ENCODE data around the gene IL7R.
"Not testable (repeated sequence)": the region's sequence is repeated elsewhere in the genome, so short reads cannot be mapped to it uniquely, and the experiment has no call there.

IL7R gene

DNA sequence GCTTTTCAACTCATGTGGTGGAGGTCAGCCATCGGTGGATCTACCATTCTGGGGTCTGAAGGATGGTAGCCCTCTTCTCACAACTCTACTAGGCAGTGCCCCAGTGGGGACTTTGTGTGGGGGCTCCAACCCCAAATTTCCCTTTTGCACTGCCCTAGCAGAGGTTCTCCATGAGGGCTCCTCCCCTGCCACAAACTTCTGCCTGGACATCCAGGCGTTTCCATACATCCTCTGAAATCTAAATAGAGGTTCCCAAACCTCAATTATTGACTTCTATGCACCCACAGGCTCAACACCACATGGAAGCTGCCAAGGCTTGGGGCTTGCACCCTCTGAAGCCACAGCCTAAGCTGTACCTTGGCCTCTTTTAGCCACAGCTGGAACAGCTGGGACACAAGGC lies 11.2 kb upstream of the IL7R start:
- DNase-seq: not testable (repeated sequence)

DNA sequence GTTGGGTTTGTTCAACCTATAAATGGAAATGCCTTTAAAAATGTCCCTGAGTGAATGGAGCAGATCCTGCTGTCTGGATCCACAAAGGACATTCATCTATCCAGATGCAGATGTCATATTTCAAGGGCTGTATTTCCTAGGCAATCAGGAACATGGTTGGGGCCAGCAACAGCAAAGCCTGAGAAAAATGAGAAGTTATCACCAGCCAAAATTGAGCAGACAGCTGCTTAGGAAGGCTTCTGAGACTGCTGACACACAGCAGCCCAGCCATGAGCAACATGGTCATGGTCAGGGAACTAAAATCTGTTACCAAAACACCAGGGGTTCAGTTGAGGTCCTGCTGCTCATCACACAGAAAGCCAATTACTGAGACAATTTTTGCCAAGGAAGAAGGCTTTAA lies 9.2 kb upstream of the IL7R start:
- no peak for DNase-seq

DNA sequence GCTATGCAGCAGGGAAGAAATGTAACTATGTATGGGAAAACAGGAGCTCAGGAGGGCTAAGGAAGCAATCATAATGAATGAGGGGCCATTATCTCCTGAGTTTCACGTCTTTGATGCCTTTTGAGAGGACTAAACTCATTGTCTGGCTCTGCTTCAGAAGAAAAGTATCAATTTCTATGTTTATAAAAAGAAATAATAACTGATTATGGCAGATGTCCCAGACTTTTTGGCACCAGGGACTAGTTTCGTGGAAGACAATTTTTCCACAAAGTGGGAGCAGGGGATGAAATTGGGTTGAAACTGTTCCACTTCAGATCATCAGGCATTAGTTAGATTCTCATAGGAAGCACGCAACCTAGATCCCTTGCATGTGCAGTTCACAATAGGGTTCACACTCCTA lies 8.7 kb upstream of the IL7R start:
- DNase-seq: no peak

DNA sequence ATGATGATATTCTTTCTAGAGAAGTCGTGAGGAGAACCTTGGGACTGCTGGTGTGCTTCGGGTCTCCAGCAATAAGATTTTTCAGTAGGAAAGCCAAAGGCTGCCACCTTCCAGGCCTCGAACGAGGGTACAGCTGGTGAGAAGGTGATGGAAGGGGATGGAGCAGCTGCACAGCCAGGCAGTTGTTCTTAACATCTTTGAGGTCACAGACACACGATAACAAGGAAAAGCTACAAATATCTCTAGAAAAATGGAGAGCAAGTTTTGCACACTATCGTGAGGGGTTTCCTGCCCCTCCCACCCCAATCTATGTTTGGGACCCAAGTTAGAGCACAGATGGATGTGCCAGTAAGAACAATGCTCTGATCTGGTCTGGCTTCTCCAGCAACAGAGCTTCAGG lies 6.8 kb upstream of the IL7R start:
- no peak for DNase-seq

DNA sequence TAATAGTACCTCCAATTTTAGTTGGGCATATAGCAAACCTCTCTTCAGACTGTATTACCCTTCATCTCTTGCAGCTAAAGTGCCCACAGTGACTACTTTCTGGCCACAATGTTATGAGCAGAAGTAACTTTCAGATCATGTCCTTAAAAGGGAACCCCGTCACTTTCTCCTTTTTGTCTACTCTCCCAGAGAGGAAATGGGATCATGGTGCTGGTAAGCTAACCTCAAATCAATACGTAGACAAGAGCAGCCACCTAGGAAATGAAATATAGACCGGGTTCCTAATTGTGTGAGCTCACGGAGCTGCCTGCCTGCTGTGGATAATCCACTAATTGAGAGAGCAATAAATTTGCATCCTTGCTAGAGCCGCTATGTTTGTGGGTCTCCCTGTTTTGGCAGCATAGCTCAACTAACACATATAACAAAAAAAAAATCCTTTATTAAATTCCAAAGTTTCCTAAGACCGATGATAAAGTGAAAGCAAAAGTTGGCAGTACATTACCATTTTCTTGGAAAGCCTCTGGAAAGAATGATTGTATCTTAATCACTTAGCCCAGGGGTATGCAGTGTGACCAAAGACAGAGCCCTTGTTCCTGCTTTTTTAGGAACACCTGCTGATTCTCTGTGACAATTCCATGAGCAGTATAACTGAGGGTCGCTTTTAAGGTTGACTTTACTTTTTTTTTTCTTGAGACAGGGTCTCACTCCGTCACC lies 5.6 kb upstream of the IL7R start:
- no peak for DNase-seq

DNA sequence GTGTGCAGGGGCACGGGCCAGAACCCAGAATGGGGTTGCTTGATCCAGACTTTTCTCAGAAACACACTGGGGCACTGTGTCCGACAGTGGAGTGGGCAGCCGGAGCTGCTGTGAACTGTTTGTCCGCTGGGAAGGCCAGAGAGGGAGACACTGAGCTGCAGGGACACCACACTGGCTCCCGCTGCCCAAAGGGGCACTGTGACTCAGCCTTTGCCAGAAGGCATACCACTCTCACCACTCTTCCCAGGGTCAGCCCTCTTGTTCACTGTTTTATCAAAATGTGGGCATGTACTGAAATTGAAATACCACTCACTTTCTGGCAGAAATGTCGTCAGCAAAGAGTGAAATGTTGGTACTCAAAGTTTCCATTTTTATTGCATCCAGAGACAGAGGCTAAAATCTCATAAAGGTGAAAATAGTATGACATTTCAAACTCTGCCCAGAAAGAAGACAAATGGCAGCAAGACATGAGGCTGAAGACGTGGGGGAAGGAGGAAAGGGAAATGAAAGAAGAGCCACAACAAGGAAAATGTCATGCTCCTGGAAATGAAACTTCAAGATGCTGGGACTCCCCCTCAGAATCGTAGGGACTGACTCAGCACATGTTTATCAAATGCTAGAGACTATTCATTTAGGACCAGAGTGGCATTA lies 4.5 kb upstream of the IL7R start:
- peak; percentile 52 for DNase-seq

DNA sequence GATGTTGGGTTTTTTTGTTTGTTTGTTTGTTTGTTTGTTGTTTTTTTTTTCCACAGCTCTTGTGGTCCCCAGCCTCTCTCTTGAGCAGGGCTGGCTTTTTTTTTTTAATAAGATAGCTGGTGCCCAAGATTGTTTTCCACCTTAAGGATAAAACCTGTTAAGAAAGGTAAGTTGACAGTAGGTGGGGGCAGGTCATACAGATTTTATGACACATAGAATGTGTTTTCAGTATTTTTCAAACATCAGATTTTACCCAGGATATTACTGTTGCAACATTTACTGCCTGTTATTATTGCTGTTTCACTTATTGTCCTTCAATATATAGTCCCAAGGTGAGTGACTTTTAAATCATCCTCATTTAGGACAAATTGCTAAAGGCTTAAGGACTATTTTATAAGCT lies 3.9 kb upstream of the IL7R start:
- no peak for DNase-seq

DNA sequence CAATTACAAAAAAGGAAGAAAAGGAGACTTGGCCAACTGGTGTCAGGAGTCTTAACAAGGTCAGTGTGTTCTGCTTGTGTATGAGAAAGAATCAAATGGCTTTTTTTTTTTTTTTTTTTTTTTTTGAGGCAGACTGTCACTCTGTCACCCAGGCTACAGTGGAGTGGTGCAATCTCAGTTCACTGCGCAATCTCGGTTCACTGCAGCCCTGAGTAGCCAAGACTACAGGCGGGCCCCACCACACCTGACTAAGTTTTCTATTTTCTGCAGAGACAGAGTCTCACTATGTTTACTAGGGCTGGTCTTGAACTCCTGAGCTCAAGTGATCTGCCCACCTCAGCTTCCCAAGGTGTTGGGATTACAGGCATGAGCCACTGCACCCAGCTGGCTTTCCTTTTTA lies 3.1 kb upstream of the IL7R start:
- DNase-seq: peak; percentile 74

DNA sequence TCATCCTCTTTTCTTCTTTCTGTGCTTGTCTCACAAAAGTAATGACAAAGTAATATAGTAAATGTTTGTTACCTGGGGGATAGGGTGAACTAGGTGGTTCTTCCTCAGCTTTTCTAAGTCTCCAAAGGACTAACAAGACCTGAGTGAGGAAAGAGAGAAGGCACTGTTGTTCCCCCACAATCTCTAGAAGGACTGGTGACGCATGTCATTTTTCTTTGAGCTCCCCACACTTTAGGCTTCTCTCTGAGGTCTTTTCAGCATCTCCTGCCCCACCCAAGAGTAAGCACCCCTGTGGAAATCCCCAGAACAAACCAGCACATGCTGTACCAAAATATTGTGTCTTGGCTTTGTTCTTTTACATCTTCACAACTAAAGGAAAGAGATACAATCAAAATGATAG lies 2.4 kb upstream of the IL7R start:
- peak; percentile 74 for DNase-seq

DNA sequence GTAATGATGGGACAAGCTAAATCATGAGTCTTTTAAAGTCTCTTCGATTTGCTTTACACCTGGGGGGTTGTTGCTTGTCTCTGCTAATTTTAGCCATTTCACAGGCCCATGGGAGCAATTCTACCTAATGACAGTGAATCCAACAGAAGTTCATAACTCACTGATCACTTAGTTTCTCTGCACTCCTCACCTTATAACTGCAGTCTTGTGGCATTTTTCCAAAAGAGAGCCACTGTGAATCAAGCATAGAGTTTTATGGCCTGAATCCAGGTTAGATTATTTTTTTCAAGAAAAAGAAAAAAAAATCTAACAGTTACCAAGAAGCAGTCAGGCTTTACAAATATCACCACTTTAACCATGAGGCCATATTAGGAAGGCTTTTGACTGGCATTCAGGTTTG lies 1.5 kb upstream of the IL7R start:
- DNase-seq: no peak

DNA sequence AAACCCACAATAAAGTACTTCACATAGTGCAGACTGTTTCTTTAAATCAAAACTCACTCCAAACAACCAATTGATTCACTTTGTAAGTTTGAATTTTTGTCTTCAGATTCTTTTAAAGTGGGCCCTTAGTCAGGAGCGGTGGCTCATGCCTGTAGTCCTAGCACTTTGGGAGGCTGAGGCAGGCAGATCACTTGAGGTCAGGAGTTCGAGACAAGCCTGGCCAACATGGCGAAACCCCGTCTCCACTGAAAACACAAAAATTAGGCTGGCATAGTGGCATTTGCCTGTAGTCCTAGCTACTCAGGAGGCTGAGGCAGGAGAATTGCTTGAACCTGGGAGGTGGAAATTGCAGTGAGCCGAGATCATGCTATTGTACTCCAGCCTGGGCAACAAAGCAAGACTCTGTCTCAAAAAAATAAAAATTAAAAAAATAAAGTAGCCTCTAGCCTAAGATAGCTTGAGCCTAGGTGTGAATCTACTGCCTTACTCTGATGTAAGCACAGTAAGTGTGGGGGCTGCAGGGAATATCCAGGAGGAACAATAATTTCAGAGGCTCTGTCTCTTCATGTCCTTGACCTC lies 416 bp upstream of the IL7R start:
- peak; percentile 22 for DNase-seq

DNA sequence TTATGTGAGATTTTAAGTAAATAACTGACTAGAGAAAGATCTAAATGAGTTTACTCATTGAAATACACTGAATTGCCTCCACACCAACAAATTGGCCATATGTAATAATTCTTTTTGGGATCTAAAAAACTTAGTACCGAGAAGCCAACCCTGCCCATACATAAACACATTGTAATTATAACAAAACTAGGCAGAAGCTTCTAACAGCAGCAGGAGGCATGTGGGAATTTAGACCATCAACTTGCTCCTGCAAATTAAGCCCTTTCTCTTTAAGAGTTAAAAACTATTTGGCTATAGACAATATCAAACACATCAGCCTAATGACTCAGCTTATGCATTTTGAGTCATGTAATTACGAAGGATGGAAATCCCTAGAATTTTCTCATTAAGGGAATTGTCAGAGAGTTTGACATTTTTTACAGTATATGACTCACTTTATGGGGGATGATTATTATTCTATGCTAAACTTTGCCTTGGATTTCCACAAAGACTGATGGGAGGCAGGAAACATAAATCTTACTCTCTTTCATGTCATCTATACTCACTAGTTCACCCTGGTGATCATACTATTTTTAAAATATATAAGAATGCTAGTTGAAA lies 1.0 kb downstream of the IL7R start:
- no peak for DNase-seq

DNA sequence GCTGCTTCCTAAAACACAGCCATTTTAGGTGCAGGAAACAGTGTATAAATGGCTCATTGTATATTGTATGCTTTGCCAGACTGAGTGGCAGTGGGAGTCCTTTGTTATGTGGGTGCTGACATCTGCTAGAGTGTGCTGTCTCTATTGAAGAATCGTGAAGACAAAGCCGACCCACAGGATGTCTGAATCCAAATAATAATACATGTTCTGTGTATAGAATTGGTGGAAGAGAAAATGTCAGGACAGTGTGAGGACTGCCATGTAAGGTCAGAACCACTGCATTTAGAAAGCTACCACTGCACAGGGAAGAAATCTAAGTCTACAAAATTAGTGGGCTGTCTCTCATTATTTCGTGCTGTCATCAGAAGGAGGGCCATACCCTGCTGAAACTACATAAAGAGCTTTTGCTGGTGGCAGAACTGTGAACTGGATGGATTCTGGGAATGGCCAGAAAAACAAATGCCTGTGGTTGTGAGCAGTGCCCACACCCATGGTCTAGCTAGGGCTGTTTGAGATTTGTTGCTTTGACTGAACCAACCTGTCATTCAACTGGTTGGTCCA lies 2.5 kb downstream of the IL7R start:
- DNase-seq: peak; percentile 46

DNA sequence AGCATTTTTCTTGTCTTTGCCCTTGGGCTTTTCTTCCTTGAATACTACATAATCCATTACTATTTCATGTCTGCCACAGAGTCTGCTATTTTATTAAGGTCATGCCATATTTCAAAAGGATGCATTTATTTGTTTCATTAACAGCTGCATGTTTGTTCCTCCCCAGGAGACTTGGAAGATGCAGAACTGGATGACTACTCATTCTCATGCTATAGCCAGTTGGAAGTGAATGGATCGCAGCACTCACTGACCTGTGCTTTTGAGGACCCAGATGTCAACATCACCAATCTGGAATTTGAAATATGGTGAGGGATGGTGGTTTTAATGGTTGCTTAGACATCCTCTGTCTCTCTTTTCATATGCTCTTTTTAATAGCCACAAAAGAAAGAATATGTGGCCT lies 4.0 kb downstream of the IL7R start:
- no peak for DNase-seq

DNA sequence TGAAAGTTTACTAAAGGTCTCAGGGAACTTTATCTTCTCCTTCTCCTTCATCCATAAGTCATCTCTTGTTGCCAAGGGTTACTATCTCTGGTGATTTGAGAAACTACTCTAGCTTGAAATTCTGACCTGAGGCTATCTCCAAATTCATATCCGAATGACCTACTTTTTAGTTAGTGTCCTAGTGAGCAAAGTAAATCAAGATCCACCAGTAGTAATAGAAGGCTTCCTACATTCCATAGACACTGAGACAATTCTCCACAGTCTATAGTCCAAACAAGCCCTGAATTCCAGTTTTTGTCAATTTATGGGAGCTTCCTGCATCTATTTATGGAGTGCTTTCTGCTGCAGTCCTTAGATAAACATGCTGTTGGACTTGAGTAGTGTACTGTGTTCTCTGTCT lies 5.0 kb downstream of the IL7R start:
- no peak for DNase-seq

DNA sequence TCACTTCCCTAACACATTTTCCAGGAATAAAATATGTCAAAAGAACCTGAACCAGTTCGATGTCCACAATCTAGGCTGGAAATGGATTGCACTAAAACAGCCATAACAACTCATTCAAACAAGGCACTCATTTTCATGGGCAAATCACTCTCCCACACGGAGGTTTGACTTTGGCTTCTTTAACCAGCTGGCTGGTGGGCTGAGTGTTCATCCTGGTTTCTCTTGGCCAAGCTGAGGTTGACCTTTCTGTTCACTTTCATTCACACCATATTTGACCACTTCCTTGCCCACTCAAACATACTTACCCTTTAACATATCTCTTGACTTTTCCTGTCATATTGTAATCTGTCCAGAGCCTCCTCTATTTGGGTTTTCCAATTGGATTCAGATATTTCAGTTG lies 5.4 kb downstream of the IL7R start:
- no peak for DNase-seq

DNA sequence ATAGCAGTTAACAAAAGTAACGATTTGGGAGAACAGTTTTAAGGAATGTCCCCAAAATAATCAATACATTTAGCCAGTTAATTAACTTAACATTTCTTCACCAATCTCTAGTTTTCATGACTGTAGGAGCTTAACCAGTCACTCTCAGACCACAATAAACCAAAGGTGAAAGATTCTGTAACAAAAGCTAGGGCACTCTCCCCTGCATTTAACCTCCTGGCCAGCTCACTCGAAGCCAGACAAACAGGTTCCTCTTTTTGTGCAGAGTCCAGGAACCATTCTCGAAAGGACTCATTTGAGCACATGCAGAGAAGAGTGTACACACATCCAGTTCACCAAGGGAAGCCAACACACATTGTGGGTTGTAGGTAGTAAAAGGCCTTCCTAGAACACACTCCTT lies 6.5 kb downstream of the IL7R start:
- peak; percentile 27 for DNase-seq

DNA sequence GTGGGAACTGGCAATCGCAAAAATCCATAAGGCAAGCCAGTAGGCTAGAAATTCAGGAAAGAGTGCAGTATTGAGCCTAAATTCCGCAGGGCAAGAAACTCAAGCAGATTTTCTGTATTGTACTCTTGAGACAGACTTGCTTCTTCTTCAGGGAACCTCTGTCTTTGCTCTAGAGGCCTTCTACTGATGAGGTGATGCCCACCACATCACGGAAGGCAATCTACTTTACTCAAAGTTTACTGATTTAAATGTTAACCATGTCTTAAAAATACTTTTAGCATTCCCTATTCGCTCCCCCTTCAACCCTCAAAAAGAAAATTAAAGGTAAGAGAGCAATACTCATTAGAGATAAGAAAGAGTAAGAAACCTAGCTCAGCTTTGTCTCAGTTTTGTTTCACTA lies 11.3 kb downstream of the IL7R start:
- DNase-seq: no peak

DNA sequence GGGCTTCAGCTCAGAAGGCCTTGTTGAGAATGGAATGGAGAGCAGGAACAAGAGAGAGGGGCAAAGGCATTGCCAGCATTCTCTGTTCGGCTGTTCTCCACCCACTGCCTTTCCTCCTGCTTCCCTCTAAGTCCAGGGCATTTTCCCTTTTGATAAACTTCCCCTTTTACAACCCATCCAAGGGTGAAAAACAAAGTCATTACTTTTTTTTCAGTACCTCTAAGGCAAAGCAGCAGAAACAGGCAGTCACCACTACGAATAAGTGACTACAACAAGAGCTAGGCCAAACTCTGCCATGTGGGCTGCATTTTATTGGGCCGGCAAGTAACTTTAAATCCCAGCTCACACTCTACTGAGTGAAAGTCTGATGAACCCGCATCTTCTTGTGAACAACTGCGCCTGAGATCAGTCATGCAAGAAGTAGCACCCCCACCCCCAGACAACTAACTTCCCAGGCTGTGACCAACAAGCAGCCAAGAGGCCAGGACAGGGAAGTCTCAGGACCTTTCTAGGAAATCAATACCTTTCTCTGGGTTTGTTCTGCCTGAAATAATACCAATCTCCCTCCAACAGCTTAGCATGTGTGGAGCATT lies 13.1 kb downstream of the IL7R start:
- no peak for DNase-seq

DNA sequence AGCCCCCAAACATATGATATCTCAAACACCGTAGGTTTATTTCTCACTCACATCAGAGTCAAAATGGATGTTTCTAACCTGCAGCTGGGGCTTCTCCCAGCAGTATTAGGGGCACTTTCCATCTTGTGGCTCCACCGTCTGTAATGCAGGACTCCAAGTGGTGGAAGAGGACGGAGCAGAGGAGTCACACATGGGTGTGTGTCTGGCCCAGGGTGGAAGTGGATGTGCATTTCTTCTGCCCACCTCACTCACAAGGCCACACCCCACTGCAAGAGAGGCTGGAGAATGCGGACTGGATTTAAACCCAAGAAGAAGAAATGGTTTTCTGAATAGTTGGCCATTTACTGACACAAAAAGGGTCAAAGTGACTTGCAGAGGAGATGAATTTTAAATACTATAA lies 13.9 kb downstream of the IL7R start:
- no peak for DNase-seq

DNA sequence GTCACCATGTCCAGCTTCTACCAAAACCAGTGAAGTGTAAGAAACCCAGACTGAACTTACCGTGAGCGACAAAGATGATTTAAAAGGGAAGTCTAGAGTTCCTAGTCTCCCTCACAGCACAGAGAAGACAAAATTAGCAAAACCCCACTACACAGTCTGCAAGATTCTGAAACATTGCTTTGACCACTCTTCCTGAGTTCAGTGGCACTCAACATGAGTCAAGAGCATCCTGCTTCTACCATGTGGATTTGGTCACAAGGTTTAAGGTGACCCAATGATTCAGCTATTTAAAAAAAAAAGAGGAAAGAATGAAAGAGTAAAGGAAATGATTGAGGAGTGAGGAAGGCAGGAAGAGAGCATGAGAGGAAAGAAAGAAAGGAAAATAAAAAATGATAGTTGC lies 19.8 kb downstream of the IL7R start:
- DNase-seq: no peak

DNA sequence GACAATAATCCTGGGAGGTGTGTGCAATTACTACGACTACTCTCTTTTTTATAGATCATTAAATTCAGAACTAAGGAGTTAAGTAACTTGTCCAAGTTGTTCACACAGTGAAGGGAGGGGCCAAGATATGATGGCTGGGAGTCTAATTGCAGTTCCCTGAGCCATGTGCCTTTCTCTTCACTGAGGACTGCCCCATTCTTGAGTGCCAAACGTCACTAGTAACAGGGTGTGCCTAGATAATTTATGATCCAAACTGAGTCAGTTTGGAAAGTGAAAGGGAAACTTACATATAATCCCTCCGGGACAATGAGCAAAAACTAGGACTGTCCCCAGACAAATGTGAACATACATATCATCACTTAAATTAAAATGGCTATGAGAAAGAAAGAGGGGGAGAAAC lies 20.2 kb downstream of the IL7R start:
- no peak for DNase-seq

DNA sequence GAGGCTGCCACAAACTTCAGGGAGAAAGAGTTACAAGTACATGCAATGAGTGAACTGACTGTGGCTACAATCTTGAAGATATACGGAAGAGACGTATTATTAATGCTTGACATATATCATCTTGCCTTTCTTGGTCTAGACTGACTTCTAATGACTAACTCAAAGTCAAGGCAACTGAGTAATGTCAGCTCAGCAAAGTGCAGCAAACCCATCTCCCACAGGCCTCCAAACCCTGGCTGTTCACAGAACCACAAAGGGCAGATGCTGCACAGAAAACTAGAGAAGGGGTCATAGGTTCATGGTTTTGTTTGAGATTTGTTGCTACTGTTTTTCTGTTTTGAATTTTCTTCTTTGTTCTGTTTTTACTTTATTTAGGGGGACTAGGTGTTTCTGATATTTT lies 21.0 kb downstream of the IL7R start:
- DNase-seq: peak; percentile 37

DNA sequence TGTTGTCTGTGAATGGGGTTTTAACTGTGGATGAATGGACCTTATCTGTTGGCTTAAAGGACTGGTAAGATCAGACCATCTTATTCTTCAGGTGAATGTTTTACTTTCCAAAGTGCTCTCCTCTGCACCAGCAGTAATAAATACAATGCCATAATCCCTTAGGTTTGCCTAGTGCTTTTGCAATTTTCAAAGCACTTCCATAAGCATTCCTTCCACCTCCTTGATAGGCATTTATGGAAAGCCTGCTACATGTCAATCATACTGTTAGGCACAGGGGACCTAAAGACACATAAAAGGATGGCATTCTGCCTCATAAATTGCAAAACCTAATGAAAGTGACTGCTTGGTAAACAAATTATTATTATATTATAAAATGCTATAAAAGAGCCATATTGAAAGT lies 21.4 kb downstream of the IL7R start:
- DNase-seq: no peak
